Measurements from ENCODE around the gene ADAMTS14. TPM values are rescaled to one million over a fixed set of nuclear protein-coding genes. Genes with fewer than 3 reads are reported as not detected.

The ADAMTS14 gene
- total RNA-seq, 2 donors from 2014 or later = 0.33 TPM; not detected in 1

DNA sequence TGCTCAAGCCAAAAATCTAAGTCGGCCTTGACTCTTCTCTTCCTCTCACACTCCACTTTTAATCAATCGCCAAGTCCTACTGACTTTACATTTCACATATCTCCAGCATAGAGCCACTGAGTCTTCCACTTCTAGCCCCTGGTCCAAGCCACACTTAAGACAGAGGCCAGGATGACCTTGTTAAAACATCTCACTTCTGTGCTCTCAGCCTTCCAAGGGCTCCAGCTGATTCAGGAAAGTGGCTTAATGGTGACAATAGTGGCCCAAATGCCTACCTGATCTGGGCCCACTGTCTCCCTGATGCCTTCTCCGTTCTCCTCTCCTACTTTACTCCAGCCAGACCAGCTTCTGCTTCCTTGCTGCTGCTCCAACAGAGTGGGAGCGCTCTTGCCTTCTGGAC, 108.5 kb downstream of the ADAMTS14 start:
- no peak for ATAC-seq
- no peaks in the 10 kb centered on the region for H3K9me3 ChIP-seq
- no peaks in the 10 kb centered on the region for H3K27me3 ChIP-seq
- intact Hi-C loops (cut with DNase I) = no loop called here
- 80 to 89% methylated on average over 4 of the region's 4 CpGs for WGBS, 2 donors
- H3K4me3 ChIP-seq = no peak overlapping the region
- no peaks in the 10 kb centered on the region for H3K36me3 ChIP-seq (replicated peaks in 1 of 2; ENCODE audit: insufficient read depth in 1 of 2, low read depth in 2 of 2)
- H3K27ac ChIP-seq = no peak overlapping the region
- H3K4me1 ChIP-seq = no peaks in the 10 kb centered on the region
- DNase-seq = no peak
- TF ChIP-seq, protein P1, sequence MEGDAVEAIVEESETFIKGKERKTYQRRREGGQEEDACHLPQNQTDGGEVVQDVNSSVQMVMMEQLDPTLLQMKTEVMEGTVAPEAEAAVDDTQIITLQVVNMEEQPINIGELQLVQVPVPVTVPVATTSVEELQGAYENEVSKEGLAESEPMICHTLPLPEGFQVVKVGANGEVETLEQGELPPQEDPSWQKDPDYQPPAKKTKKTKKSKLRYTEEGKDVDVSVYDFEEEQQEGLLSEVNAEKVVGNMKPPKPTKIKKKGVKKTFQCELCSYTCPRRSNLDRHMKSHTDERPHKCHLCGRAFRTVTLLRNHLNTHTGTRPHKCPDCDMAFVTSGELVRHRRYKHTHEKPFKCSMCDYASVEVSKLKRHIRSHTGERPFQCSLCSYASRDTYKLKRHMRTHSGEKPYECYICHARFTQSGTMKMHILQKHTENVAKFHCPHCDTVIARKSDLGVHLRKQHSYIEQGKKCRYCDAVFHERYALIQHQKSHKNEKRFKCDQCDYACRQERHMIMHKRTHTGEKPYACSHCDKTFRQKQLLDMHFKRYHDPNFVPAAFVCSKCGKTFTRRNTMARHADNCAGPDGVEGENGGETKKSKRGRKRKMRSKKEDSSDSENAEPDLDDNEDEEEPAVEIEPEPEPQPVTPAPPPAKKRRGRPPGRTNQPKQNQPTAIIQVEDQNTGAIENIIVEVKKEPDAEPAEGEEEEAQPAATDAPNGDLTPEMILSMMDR (IDR thresholded peaks at IDR 0.05) = no peak
- no peak for TF ChIP-seq POLR2A (IDR thresholded peaks at IDR 0.05)

DNA sequence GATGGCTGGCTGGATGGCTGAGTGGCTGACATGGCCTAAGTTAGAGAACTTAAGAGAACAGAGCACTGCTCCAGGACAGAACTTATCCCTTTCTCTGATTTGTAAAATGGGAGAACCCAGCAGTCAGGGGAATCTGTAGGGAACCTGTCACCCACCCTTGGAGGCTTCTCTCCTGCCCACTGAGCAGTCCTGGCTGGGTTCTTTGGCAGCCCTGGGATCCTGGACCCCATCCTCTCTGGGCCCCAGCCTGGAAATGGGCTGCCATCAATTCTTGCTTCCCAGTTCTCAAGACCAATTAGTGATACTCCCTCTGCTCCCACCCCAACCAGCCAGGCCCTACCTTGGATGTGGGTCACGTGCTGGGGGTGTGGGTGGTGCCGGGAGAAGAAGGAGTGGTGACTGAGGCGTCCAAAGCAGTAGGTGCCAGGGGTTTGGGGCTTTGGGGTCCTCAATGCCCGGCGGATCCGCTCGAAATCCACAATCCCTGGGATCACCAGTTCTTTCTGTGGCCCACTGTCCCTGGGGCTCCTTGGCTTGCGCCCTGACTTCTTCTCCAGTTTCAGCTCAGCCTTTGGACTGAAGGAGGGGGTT, 109.2 kb downstream of the ADAMTS14 start:
- Histone ChIP-seq H3K4me3 (no peak overlapping the region), H3K9me3 (no peaks in the 10 kb centered on the region), H3K27me3 (no peaks in the 10 kb centered on the region), H3K4me1 (no peaks in the 10 kb centered on the region), H3K36me3 (replicated peaks in 1 of 2; ENCODE audit: insufficient read depth in 1 of 2, low read depth in 2 of 2) (no peaks in the 10 kb centered on the region), H3K27ac (no peak overlapping the region)
- WGBS, 2 donors = 82 to 91% methylated on average over 8 of the region's 8 CpGs
- no peak for DNase-seq
- intact Hi-C loops (cut with DNase I) = no loop called here
- no peak for TF ChIP-seq POLR2A (IDR thresholded peaks at IDR 0.05)
- TF ChIP-seq, protein P1 (IDR thresholded peaks at IDR 0.05) = no peak
- ATAC-seq = no peak

DNA sequence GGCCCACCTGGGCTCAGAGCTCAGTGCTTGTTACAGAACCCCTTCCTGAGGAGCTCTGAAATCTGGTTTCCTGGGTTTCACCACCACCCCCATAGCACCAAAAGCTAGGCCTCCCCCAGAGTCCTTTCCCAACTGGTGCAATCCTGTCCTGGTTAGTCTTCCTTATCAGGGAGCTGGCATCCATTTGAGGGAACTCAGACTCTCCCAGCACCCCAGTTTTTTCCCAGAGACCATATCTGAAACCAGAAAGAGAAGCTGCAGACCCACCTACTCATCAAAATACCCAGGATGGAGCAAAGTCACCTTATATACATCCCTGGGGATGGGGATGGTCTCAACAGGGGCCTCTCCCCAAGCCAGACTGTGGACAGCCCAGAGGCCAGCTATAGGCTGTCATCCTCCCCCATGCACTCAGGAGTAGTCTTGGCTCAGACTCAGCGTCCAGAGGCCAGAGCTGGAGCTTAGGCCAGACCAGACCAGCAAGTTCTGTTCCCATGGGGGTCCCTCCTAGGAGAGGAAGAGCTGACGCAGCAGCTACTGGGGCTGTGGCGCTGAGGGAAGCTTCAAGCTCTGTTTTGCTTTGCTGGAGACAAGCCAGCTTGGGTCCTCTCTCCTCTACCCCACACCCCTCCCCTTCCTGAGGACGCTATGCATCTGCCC, 109.9 kb downstream of the ADAMTS14 start:
- Histone ChIP-seq H3K36me3 (replicated peaks in 1 of 2; ENCODE audit: insufficient read depth in 1 of 2, low read depth in 2 of 2) (no peaks in the 10 kb centered on the region), H3K4me1 (no peaks in the 10 kb centered on the region), H3K9me3 (no peaks in the 10 kb centered on the region), H3K27ac (no peak overlapping the region), H3K4me3 (no peak overlapping the region), H3K27me3 (no peaks in the 10 kb centered on the region)
- TF ChIP-seq POLR2A (IDR thresholded peaks at IDR 0.05) = no peak
- TF ChIP-seq, protein P1 (IDR thresholded peaks at IDR 0.05) = no peak
- DNase-seq (no peak), ATAC-seq (no peak)
- intact Hi-C loops (cut with DNase I) = no loop called here
- 58 to 65% methylated on average over 2 to 4 of the region's 4 CpGs for WGBS, 2 donors

DNA sequence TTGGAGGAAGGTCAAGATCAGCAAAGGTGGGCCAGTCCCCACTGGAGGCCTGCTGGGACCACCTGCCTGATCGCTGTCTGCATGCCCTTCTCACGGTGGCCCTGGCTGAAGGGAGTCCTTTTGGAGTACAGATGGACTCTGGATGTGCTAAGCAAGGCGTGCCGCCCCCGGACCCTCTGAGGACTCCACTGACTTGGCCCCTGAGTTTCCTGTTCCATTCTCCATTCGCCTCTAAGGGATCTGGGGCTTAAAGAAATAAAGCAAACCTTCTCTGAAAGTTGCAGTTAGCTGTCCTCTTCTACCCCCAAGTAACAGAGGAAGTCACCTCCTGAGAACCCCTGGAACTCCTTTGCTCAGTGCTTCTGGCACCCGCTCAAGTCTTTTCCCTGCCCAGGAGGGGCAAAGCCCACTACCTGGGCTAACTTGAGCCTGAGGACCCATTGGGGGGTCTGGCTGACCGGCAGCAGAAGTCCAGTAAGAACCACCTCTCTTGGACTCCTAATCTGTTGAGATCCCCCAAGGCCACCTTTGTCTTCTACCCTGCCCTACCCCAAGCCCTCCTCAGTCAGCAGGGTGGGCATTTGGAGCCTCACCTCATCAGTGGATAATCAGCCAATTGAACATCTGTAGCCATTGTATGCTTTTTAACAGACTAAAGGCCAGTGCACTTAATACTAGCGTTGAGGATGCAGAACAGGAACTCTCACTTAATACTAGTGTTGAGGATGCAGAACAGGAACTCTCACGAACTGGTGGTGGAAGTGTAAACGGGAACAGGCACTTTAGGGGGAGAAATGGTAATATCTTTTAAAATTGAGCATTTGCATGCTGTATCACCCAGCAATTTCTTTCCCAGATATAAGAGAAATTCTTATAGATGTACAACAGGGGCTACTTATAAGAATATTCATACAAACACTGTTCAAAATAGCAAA, 110.7 kb downstream of the ADAMTS14 start:
- intact Hi-C loops (cut with DNase I) = no loop called here
- no peak for TF ChIP-seq POLR2A (IDR thresholded peaks at IDR 0.05)
- TF ChIP-seq, protein P1 (IDR thresholded peaks at IDR 0.05) = no peak

More for the DNA sequence above, 110.7 kb downstream of the ADAMTS14 start:
- H3K27ac ChIP-seq = no peak overlapping the region
- DNase-seq (no peak), ATAC-seq (no peak)
- no peak overlapping the region for H3K4me3 ChIP-seq
- H3K4me1 ChIP-seq = no peaks in the 10 kb centered on the region
- H3K36me3 ChIP-seq (replicated peaks in 1 of 2; ENCODE audit: insufficient read depth in 1 of 2, low read depth in 2 of 2) = no peaks in the 10 kb centered on the region
- H3K27me3 ChIP-seq = no peaks in the 10 kb centered on the region
- WGBS, 2 donors = 64 to 69% methylated on average over 10 to 11 of the region's 11 CpGs
- no peaks in the 10 kb centered on the region for H3K9me3 ChIP-seq

Measured in body of pancreas (tissue), 4 donors.